Osteocyte (in vitro differentiated cells): Measurements from ENCODE around the gene SMIM22. TPM values are rescaled to one million over a fixed set of nuclear protein-coding genes. Genes with fewer than 3 reads are reported as not detected.

ENCODE experiments used
- DNase-seq: peaks from one replicate; pipeline ENCODE4 v3.0.0; 2021; ENCODE audit warnings: mixed read lengths; ENCODE audit not compliant: unreplicated experiment; ENCODE audit errors: extremely low spot score
- H3K27ac Mint-ChIP-seq: one replicate; pipeline ENCODE4 v1.8.0; 2021; ENCODE audit warnings: mild to moderate bottlenecking, mixed read lengths; ENCODE audit not compliant: unreplicated experiment
- H3K27me3 Mint-ChIP-seq: one replicate; pipeline ENCODE4 v1.8.0; 2021; ENCODE audit warnings: mixed read lengths; ENCODE audit not compliant: unreplicated experiment
- H3K36me3 Mint-ChIP-seq: one replicate; pipeline ENCODE4 v1.8.0; 2021; ENCODE audit warnings: mixed read lengths; ENCODE audit not compliant: unreplicated experiment
- H3K4me1 Mint-ChIP-seq: one replicate; pipeline ENCODE4 v1.8.0; 2021; ENCODE audit warnings: mixed read lengths; ENCODE audit not compliant: unreplicated experiment
- H3K4me3 Mint-ChIP-seq: one replicate; pipeline ENCODE4 v1.8.0; 2021; ENCODE audit warnings: mild to moderate bottlenecking, moderate library complexity, mixed read lengths; ENCODE audit not compliant: unreplicated experiment
- H3K9me3 Mint-ChIP-seq: one replicate; pipeline ENCODE4 v1.8.0; 2021; ENCODE audit warnings: mixed read lengths; ENCODE audit not compliant: unreplicated experiment
- CTCF ChIP-seq: fragments of 200-600 bp; sonication (generic); IDR thresholded peaks from 2 replicates; pipeline ENCODE4 v1.5.0; 2021; ENCODE audit warnings: antibody characterized with exemption, mild to moderate bottlenecking, moderate library complexity
- total RNA-seq: library from RNA; stranded (reverse); gene quantifications from 2 replicates; pipeline ENCODE4 v1.2.1, GENCODE V29; 2021

Gene SMIM22
- total RNA-seq, 1 donor from 2014 or later: not detected

GRCh38 chr16:4765511-4766474 is 29.4 kb upstream of the SMIM22 start:
- peaks cover 28% of the 10 kb centered on the region for H3K4me1 Mint-ChIP-seq
- peaks cover 13% of the 10 kb centered on the region for H3K36me3 Mint-ChIP-seq
- H3K27ac Mint-ChIP-seq: peak overlapping the region; percentile 74
- peak overlapping the region; percentile 79 for H3K4me3 Mint-ChIP-seq
- no peaks in the 10 kb centered on the region for H3K9me3 Mint-ChIP-seq
- no peaks in the 10 kb centered on the region for H3K27me3 Mint-ChIP-seq
- no peak for TF ChIP-seq CTCF
- no peak for DNase-seq

GRCh38 chr16:4766875-4767628 is 28.1 kb upstream of the SMIM22 start, which contains the start of gene ZNF500:
ZNF500 (minus strand) TSS chr16:4767162; CDS start chr16:4765978, 1,184 bp downstream.
- H3K27me3 Mint-ChIP-seq: no peaks in the 10 kb centered on the region
- no peak for TF ChIP-seq CTCF
- peak within 1 kb of the TSS; percentile 85 for H3K4me3 Mint-ChIP-seq
- peaks cover 28% of the 10 kb centered on the region for H3K4me1 Mint-ChIP-seq
- H3K36me3 Mint-ChIP-seq: peaks cover 10% of the 10 kb centered on the region
- DNase-seq: peak; percentile 99
- H3K27ac Mint-ChIP-seq: peak within 1 kb of the TSS; percentile 97
- no peaks in the 10 kb centered on the region for H3K9me3 Mint-ChIP-seq

GRCh38 chr16:4767872-4768548 is 27.2 kb upstream of the SMIM22 start:
- DNase-seq: no peak
- no peaks in the 10 kb centered on the region for H3K9me3 Mint-ChIP-seq
- H3K4me3 Mint-ChIP-seq: peak overlapping the region; percentile 85
- no peak for TF ChIP-seq CTCF
- H3K36me3 Mint-ChIP-seq: peaks cover 3% of the 10 kb centered on the region
- H3K4me1 Mint-ChIP-seq: peaks cover 28% of the 10 kb centered on the region
- H3K27me3 Mint-ChIP-seq: no peaks in the 10 kb centered on the region
- peak overlapping the region; percentile 97 for H3K27ac Mint-ChIP-seq

DNA sequence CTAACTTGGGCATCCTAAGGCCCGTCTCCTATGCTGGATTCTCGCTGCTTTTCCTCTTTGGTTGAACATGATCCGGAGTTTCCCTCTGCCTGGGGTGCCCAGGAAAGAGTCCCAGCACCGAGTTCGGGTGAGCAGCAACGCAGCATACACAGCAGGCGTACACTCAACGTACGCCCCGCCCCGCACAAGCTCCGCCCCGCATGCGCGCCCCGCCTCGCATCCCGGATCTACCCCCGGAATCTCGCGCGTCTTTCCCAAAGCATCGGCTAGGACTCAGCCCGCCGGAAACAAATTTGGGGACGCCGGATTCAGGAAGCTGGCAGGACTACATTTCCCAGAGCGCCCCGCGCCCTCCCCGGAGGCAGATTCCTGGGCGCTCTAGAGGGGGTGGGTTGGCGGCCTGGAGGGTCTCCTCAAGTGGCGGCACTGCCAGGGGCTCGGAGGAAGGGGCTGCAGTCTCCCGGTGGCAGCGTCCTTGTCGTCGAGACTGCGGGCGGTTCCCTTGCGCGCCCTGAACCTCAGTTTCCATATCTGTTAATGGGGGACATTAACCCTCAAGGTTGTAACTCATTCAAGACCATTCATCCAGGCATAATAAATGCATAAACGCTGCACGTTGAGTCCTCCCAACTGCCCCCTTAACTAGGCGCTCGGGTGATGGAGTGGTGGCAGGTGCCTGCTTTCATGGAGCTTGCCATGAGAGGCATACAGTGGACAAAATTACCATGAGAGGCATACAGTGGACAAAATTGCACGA is 26.4 kb upstream of the SMIM22 start:
- H3K36me3 Mint-ChIP-seq: peaks cover 1% of the 10 kb centered on the region
- H3K4me1 Mint-ChIP-seq: peaks cover 28% of the 10 kb centered on the region
- H3K4me3 Mint-ChIP-seq: peak overlapping the region; percentile 85
- TF ChIP-seq CTCF: no peak
- peak; percentile 98 for DNase-seq
- no peaks in the 10 kb centered on the region for H3K27me3 Mint-ChIP-seq
- H3K27ac Mint-ChIP-seq: peak overlapping the region; percentile 97
- H3K9me3 Mint-ChIP-seq: no peaks in the 10 kb centered on the region
